ENCODE data around the gene OTOP3. TPM values are rescaled to one million over a fixed set of nuclear protein-coding genes. Genes with fewer than 3 reads are reported as not detected.
"Not testable (repeated sequence)": the region's sequence is repeated elsewhere in the genome, so short reads cannot be mapped to it uniquely, and the experiment has no call there.

OTOP3 gene
- total RNA-seq, 1 donor from 2014 or later = not detected

DNA sequence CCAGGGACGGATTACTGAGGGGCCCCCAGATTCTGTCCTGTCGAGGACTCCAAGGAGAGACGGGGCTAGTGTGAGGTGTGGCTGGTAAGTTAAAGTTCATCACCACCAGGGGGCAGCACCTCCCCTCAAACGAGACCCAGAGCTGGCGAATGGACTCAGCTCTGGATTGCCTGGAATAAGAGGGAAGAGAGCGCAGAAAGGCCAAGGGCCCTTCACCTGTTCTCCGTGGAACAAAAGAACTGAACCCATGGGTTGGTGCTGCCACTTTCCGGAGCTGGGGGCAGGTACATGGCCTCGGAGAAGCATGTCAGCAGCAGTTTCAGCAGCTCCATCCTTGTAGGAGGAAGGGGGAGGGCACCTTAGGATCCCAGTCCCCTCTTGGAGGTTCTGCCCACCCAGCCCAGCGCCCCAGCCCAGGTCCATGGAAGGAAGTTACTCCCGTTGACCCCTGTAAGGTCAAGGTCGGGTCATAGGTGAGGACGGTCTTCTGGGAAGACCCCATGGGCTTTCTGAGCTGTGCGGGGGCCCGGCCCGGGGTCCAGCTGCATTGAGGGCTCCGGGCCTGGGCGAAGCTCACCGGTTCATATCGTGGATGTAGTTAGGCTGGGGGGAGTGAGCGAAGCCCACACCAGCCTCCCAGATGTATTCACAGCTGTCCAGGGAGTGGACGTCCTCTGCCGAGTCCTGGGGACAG, 26.1 kb downstream of the OTOP3 start:
- peak; percentile 91 for DNase-seq (ENCODE audit: low spot score)

DNA sequence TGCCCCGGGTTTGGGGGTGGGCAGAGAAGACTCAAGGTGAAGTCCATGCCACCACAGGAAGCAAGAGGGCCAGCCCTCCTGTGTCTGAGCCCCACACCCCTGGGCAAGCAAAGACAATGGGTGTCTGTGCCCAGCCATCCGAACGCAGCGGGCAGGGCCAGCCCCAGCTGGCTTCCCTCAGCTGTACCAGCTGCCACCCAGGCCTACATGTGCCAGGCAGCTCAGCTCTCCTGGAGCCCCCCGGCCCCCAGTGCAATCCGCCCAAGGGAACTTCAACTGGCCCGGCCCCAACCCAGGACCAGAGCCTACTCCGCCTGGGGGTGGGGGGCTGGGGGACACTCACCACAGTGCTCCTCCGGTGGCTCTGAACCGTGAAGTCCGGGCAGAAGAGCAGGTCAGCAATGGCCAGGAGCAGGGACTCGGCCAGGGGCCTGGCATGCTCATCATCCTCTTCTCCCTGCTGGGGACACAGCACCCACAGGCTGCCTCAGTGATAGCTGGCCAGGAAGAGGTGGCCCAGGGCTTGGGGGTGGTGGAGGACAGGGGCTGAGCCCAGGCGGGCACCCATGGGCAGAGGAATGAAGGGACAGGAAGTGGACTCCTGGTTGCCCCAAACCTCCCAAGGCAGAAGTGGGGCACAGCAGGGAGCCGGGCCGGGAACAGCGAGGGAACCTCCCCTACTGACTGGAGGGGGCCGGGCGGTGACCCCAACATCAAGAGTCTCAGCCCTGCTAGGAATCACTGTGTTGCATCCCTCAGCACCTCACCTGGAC, 27.1 kb downstream of the OTOP3 start:
- DNase-seq (ENCODE audit: low spot score) = no peak

DNA sequence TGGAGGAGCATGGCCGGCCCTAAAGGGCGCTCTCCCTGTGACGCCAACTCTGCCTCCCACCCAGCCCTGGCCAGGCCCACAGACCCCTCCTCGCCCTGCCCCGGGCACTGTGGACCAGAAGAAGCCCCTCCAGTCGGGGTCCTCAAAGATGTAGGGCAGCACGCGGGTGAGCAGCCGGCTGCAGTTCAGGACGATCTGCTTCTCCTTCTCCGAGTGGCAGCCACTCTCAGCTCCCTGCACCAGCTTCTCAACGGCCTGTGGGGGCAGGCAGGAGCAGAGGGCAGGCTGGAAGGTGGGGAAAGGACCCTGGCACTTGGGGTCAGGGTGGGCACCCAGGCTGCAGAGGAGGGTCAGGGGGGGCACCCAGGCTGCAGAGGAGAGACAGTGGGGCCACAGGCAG, 28.0 kb downstream of the OTOP3 start:
- no peak for DNase-seq (ENCODE audit: low spot score)

DNA sequence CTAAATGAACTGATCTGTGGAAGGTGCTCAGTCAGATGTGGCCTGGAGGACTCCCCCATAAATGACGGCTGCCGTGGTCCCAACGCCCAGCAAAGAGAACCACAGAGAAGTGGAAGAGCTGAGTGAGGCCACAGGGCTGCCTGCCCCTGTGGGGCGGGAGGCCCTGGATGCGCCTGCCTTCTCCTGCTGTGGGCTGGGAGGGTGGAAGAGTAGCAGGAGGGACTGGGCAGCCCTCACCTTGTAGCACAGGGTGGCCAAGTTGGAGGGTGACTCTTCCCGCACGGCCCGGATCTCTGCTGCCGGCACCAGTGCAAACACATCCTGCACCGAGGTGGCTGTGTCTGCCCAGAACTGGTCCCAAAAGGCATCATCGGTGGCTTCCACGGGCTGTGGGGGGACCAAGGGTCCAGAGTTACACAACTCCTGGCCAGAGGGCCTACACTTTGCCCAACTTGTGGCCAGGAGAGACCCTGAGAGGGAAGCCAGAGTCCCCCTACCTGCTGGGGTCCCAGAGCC, 28.6 kb downstream of the OTOP3 start:
- no peak for DNase-seq (ENCODE audit: low spot score)

DNA sequence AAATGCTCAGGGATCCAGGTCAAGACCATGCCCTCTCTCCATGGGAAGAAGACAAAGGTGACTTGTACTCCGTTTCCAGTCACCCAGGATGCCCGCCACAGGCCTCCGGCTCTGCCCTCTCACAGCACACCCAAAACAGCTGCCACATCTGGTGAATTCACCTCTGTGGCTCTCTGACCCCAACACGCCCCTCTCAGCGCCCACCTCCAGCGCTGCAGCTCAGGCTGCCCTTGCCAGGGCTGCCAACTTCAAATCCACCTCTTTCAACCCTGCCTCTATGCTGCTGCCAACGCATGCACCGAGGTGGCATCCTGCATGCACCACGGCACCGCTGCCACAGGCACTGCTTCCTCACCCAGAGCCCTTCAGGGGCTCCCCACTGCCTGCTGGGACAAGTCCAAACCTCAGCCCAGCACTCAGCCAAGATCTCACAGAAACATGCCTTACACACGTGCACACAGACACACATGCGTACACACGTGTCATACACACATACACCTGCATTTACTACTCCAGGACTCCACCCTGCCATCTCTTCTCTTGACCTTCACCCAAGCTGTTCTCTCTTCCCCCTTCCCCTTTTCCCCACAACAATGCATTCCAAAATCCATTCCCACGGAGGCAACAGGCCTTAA, 29.4 kb downstream of the OTOP3 start:
- no peak for DNase-seq (ENCODE audit: low spot score)

DNA sequence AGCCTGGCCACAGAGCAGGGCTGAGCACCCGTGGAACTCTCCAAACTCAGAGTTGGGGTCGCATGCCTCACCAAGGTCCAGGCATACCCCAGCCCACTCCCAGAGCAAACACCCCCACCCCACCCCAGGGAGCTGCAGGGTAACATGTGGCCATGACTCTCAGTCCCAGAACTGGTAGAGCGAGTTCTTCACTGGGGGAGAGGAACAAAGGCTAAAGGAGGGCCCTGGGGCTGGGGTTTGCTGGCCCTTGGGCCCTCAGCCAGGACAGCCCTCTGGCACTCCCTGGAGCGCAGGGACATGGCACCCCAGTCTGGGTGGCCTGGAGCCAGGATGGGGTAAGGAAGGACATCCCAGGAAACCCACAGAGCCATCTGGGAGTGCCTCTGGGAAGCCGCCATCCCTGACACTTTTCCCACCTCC, 32.7 kb downstream of the OTOP3 start:
- peak; percentile 78 for DNase-seq (ENCODE audit: low spot score)

DNA sequence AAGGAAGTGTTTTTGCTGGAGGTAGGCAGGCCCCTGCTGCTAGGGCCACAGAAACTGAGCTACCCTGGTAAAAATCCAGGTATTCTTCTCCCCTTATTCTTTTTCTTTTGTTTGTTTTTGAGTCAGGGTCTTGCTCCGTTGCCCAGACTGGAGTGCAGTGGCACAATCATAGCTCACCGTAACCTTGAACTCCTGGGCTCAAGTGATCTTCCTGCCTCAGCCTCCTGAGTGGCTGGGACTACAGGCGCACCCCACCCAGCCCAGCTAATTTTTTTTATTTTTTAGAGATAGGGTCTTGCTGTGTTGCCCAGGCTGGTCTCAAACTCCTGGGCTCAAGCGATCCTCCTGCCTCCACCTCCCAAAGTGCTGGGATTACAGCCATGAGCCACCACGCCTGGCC, 33.8 kb downstream of the OTOP3 start:
- DNase-seq (ENCODE audit: low spot score) = not testable (repeated sequence)

DNA sequence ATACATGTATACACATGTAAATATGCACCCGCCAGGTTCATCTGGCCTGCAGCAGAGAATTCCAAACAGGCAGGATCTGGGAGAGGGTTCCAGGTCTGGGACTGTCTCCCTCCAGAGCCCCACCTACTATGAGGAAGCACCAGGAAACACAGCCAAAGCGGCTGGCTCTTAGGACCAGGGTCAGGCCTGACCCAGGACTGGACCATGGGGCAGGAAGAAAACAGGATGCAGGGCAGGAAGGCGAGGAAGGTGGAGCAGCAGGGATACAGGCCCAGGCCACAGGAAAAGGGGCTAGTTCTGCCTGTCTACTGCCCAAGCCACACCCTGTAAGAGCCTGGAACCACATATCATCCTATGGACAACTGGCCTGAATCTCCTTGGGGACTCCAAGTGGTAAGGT, 34.7 kb downstream of the OTOP3 start:
- no peak for DNase-seq (ENCODE audit: low spot score)

DNA sequence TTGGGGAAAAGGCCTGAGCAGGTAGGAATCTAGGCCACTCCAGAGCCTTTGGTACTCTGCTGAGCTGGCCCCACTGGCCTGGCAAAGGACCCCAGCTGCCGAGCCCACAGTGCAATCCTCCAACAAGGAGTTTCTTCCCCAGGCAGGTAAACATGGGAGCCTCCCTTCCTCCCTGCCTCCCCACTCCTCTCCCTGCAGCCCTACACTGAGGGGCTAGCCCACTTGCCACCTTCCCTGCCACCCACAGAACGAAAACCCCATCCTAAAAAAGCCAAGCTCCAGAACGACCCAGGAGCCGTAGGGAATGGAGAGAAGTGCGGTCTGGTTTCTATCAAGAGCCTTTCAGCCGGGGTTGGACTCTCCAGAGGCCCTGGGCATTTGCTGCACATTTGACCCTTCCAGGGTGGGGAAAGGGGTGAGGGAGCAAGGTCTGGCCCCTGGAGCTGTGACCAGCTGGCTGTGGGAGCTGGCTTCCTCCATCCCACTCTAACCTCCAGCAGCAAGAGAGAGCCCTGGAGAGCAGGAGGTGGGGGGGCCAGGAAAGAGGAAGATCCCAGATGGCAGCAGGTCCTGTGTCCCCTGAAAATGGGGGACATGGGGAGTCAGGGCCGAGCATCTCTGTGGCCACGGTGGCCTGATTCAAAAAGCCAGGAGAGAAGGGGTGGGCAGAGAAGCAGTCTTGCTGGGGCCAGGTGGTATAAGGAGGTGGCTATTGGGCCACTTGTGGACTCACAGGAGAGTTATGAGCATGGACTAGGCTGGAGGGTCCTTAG, 35.6 kb downstream of the OTOP3 start:
- no peak for DNase-seq (ENCODE audit: low spot score)

DNA sequence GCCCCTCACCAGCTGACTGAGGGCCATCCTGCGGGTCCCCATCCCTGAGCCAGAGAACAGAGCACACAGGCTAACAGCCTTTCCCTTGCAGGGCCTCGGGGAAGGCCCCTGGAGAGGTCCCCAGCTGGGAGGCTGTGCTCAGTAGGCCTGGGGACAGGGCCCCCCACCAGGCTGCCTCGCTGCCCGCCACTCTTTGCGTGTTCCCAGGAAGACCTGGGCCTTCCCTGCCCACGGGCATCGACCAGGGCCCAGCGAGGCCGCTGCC, 36.1 kb downstream of the OTOP3 start:
- DNase-seq (ENCODE audit: low spot score) = no peak

DNA sequence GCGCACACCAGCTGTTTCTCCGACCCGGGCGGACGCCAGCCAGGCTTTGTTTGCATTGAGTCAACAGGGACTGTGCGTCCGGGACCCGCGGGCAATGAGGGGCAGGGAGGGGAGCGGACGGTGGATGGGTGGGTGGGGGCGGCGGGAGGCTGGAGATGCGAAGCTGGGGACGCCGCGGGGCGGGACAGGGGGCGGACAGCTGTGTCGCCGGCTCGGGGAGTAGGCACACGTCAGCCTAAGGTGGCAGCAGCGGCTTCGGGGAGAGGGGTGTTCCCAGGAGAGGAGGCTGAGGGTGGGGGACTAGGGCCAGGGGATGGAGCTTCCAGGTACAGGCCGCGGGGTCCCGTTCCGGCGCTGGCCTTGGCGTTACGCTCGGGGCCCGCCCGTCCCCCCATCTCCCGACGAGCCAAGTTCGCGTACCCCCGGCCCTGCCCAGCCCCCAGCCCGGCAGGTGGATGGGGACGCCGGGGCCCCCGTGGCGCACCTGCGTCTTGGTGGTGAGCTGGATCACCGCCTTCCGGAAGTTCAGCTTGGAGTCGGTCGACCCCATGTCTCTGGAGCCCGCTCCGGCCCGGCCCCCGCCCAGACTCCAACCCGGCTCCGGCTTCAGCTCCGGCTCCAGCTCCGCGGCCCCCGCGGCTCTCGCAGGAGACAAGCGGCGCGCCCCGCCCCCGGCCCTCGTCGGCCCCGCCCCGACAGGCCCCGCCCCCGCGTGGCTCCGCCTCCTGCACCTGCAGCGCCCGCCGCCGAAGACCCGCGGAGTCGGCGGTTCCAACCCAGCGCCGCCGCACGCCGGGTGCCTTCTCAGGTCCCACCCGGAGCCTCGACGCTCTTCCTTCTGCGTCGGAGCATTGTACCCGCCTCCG, 36.6 kb downstream of the OTOP3 start, which contains the start of gene HID1:
TSS of gene HID1 (minus strand) at position 653 of the 866 bp plus-strand sequence. CDS start at position 550, 103 bp downstream.
- DNase-seq (ENCODE audit: low spot score) = peak; percentile 71

DNA sequence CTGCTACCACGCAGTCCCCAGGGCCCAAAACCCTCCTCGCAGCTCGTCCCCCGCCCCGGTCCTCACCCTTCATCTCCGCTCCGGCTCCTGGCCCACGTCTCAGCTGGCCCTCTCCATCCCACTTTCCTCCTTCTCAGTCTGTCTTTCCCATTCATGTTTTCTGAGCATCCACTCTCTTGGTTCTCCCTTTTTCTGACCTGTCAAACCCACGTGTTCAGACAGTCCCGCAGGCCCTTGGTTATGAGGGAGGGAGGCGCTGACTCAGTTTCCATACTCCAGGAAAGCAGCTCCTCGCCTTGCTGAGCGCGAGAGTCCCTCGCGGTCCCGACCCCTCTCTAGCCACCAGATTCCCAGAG, 37.3 kb downstream of the OTOP3 start:
- no peak for DNase-seq (ENCODE audit: low spot score)

DNA sequence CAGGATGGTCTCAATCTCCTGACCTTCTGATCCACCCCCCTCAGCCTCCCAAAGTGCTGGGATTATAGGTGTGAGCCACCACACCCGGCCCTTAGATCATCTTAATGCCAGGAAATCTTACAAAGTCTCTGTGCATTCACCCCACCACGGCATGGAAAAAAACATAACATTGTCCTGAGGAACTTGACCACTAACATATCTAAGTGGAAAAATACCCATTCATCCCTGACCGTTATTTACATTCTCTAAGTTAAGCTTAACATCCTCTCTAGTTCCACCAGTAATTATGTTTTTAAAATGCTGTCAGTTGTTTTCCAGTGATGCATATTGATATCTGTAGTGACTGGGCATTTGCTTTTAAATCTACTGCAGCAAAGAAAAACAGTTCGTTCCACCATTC, 40.2 kb downstream of the OTOP3 start:
- no peak for DNase-seq (ENCODE audit: low spot score)

DNA sequence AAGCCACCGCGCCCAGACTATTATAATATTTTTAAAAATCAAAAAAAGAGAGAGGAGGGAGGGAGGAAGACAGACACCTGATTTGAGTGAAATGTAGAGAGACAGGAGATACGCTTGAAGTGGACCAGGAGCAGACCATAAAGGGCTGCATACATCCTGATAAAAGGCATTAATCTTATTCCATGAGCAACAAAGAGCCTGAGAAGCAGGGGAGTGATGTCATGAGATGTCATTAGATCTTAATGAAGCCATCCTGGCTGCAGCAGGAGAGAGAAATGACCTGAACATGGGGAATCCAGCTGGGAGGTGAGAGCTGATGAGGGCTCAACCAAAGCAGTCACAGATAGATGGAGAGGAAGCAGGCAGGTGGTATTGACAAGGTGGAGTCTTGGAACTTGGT, 42.1 kb downstream of the OTOP3 start:
- no peak for DNase-seq (ENCODE audit: low spot score)

DNA sequence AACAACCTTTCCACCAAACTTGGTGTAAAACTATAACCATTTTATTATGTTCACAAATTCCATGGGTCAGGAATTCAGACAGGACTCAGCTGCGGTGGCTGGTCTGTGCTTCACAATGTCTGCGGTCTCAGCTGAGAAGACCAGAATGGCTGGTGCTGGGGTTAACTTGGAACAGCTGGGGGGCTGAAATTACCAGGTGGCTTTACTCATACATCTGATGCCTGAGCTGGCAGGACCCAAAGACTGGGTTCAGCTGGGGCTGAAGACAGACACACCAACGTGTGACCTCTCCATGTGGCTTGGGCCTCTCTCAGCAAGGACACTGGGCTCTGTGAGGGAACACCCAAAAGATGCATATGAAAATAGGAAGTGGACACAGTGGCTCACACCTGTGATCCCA, 42.5 kb downstream of the OTOP3 start:
- no peak for DNase-seq (ENCODE audit: low spot score)

DNA sequence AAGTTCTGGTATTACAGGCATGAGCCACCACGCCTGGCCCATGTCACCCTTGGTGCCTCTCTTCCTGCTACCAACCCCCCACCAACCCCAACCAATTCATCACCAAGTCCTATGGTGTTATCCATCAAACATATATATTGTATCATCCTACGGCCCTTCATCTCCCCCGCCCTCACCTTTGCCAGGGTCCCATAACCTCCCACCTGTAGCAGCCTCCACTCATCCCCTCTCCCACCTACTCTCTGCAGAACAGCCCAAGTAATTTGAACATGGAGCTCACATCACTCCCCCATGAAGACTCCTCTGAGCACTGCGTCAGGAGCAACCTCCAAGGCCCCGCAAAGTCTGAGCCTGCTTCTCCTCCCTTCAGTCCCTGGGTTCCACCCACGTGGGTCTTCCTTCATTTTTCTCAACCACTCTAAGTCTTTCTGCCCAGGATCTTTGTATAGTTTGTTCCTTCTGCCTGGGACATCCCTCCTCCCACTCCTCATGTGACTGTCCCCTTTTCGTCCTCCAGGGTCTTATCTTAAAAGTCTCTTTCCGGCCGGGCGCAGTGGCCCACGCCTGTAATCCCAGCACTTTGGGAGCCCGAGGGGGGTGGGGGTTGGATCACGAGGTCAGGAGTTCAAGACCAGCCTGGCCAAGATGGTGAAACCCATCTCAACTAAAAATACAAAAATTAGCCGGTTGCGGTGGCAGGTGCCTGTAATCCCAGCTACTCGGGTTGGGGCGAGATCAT, 43.9 kb downstream of the OTOP3 start:
- no peak for DNase-seq (ENCODE audit: low spot score)

DNA sequence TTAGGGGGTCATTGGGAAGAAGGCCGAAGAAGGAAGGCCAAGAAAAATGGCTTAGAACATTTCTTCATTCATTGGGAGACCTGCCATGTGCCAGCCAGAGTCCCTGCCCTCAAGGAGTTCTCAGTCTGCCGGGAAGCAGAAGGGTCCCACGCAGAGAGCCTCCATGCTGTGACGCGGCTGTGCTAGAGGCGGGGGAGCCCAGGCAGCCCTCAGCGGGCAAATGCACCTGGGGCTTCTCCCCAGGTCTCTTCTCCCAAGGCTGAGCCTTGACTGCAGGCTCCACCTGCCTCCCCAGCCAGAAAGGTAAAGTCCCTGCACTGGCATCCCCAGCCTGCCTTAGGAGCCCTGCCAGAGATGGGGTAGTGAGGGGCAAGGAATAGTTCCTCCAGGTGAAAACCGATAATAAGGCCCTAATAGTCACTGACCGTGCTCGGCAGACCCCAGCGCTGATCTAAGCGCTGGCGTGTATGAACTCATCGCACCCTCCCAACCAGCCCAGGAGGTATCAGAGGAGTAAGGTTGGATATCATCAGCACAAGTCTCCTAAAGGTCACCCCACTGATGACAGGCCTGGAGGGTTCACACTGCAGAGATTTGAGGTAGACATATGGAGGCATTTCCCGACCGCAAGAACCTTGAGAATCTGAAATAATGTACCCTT, 45.8 kb downstream of the OTOP3 start:
- no peak for DNase-seq (ENCODE audit: low spot score)

DNA sequence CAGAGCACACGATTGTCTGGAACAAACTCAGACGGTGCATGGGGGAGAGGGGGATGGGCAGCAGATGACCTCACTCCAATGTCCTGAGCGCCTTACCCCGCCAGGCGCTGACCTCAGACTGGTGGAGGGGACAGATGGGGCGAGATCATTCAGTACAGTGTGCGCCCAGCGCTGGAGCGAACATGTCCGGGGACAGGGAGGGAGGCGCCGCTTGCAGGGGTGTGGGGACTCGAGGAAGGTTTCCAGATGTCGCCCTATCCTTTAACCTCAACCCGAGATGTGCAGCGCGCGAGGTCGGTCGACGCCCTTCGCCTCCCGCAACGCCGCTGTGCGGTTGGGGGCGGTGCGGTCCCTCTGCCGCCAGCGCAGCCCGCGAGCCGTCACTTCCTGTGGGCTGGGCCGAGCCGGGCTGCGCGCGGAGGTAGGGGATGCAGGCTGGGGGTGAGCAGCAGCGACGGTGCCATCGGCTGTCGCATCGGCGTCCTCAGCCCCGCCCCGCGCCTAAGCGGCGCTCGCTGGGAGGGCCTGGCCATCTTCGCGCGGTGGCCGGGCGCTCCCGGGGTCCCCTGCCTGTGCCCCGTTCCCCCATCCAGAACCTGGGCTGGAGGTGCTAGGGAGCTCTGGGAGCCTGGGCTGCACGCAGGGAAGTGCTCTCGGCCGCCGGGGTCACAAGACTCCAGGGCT, 46.4 kb downstream of the OTOP3 start:
- DNase-seq (ENCODE audit: low spot score) = peak; percentile 70

DNA sequence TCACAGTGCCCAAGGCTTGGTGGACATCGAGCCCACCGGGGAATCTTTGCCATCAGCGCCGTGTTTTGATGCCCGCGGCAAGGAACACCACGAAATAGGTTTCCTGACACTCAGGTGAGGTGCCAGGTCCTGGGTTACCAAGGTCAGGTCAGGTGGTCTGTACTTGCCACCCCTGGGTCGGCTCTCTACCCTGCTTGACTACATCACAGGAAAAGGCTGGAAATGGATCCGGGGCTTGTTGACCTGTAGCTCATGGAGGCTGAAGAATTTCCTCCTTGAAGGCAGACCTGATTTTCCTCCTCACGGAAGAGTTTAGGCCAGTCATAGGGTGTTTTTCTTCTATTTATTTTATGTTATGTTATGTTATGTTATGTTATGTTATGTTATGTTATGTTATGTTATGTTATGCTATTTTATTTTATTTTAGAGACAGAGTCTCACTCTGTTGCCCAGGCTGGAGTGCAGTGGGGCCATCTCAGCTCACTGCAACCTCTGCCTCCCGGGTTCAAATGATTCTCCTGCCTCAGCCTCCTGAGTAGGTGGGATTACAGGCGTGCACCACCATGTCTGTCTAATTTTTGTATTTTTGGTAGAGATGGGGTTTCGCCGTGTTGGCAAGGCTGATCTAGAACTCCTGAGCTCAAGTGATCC, 47.1 kb downstream of the OTOP3 start:
- not testable (repeated sequence) for DNase-seq (ENCODE audit: low spot score)

All from mucosa of gallbladder (tissue), 1 donor.